NCI-H2171 (cell line): Measurements from ENCODE around the gene MS4A15.
"Not testable (repeated sequence)": the region's sequence is repeated elsewhere in the genome, so short reads cannot be mapped to it uniquely, and the experiment has no call there.

Source experiments
- DNase-seq: peaks from one replicate; lab custom pipeline; 2025; lab: John Stamatoyannopoulos, UW

MS4A15 gene

DNA sequence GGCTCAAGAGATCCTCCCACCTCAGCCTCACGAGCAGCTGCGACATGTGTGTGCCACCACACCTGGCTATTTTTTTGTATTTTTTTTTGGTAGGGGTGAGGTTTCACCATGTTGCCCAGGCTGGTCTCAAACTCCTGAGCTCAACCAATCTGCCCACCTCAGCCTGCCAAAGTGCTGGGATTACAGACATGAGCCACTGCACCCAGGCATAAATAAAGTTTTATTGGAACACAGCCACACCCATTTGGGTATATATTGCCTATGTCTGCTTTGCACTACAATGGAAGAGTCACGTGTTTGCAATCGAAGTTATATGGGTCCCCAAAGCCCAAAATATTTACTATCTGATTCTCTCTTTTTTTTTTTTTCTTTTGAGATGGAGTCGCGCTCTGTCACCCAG is 1.8 kb upstream of the MS4A15 start:
- DNase-seq = no peak

- no peak for DNase-seq
Measured at GRCh38 chr11:60757231-60757800, 649 bp downstream of the MS4A15 start.

DNA sequence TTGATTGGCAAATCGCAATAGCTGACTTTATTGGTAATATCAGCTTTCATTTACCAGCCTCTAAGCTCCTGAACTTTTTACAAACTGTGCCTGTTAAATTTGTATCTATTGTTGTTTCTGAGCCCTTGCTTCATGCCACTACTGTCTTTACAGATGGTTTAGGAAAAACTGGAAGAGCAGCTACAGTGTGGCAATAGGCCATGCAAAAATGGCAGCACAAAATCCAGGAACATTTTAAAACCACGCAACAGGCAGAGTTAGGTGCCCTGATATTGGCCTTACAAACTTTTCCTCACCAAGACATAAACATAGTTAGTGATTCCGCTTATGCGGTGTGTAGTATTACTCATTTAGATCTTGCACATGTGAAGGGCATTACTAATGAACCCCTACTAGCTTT is 2.0 kb downstream of the MS4A15 start:
- not testable (repeated sequence) for DNase-seq

DNA sequence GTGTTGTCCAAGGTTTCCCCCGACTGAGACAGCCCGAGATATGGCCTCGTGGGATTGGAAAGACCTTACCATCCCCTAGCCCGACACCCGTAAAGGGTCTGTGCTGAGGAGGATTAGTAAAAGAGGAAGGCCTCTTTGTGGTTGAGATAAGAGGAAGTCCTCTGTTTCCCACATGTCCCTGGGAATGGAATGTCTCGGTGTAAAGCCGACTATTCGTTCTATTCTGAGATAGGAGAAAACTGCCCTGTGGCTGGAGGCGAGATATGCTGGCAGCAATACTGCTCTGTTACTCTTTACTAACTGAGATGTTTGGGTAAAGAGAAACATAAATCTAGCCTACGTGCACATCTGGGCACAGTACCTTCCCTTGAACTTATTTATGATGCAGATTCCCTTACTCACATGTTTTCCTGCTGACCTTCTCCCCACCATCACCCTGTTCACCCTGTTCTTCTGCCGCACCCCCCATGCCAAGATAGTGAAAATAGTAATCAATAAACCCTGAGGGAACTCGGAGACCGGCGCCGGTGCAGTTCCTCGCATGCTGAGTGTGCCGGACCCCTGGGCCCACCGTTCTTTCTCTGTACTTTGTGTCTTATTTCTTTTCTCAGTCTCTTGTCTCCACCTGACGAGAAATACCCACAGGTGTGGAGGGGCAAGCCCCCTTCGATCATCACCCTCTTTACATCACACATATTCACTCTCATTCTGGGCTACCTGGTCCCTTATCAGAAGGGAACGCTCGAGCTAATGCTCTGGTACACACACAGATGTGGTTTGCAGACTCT is 3.0 kb downstream of the MS4A15 start:
- not testable (repeated sequence) for DNase-seq

DNA sequence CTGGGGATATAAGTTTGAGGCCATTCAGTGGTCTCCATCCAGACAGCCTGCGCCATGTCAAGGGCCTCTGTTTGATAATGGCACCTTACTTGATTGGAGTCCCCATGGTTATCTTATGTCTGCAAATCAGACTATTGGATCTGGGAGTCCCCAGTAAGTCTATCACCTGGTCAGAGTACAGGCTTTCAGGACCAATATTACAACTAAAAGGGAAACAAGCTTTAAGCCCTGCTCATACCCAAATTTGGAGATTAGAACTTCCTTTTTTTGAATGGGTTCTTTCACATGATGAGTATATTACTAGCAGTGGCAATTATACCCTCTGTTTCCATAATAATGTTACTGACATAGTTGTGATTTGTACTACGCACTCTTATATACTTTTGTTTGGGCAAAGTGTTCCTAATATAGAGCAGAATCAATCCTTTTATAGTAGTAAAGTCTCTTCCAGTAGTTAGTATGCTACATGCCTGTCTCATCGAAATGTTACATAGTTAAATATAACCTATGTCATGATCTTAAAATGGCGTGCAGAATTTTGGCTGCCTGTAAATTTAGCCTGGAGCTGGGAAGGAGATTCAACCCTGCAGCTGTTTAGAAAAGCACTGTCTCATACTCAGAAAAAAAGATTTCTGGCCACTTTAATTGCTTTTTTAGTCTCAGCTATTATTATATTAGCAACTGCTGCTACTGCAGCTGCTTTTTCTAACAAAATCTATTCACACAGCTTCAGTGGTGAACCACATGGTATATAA is 4.9 kb downstream of the MS4A15 start:
- no peak for DNase-seq

DNA sequence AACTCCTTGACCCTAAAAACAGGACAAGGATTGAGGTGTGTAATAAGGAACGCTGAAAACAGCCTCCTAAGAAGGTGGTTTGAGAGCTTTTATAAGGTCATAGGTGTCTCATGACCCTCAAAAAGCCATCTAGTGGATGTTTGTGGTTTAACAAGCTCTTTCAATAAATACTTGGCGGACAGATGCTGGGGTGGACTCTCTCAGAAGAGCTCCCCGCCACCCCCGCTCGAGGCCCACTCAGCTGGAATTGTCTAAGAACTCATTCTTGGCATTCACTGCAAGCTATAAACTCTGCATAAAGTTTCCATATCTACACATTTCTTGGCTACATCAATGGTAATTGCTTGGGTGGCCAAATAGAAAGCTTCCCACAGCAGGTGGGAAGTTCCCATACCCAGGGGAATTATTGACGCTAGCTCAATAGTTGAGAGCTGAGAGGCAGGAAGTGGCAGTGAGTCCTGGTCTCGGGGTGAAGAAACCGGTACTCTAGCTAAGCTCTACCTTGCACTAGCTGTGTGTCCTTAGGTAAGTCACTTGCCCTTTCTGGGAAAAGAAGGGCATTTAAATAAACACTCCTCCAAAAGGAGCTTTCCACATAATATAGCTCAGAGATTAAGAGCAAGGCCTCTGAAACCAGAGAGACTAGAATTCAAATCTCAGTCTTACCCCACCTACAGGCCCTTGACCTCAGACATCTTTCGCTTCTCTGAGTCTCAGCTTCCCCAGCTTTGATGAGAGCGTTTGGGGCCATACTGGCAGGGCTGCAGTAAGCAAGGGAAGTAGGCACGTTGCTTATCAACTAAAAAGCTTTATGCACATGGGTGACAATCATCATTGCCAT is 6.4 kb downstream of the MS4A15 start:
- DNase-seq = no peak

GRCh38 chr11:60763692-60764369 is 7.2 kb downstream of the MS4A15 start:
- no peak for DNase-seq

GRCh38 chr11:60764879-60765278 is 8.2 kb downstream of the MS4A15 start:
- DNase-seq = no peak

DNA sequence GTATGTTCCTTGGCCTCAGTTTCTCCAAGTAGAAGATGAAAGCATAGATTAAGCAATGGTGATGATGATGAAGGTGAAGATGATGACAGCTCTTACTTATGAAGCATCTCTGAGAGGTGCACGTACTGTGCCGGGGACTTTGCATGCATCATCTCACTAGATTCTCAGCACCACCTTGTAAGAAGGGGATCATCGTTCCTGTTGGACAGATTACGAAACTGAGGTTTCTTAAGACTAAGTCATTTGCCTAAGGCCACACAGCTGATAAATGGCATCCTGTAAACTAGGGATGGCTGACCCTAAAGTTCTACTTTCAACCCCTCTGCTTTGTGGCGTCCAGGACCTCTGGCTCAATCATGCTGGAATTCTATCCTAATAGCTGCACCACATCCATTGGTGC is 8.7 kb downstream of the MS4A15 start:
- no peak for DNase-seq

- DNase-seq = no peak
Measured at GRCh38 chr11:60766547-60766946, 9.9 kb downstream of the MS4A15 start.

GRCh38 chr11:60767388-60767811 is 10.7 kb downstream of the MS4A15 start:
- no peak for DNase-seq

DNA sequence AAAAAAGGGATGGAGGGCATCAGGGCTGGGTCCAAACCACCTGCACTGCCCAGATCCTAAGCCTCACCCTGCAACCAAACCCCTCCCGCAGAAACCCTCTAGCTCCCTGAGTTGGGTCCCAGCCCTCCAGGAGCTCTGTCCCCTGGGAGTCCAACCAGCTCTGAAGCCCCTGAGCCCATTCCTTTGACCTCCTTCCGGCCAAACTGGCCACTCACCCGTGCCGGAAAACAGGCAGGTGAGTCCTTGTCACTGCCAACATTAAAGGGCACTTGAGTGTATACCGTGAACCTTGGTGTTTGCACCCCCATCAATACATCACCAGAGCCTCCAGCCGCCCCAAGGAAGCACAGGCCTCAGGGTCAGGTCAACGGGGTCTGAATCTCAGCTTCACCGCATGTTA is 11.5 kb downstream of the MS4A15 start:
- DNase-seq = no peak

GRCh38 chr11:60769273-60769672 is 12.6 kb downstream of the MS4A15 start:
- DNase-seq = no peak

GRCh38 chr11:60769811-60770210 is 13.1 kb downstream of the MS4A15 start:
- no peak for DNase-seq

- DNase-seq = no peak
Measured at GRCh38 chr11:60771146-60771545, 14.5 kb downstream of the MS4A15 start.

DNA sequence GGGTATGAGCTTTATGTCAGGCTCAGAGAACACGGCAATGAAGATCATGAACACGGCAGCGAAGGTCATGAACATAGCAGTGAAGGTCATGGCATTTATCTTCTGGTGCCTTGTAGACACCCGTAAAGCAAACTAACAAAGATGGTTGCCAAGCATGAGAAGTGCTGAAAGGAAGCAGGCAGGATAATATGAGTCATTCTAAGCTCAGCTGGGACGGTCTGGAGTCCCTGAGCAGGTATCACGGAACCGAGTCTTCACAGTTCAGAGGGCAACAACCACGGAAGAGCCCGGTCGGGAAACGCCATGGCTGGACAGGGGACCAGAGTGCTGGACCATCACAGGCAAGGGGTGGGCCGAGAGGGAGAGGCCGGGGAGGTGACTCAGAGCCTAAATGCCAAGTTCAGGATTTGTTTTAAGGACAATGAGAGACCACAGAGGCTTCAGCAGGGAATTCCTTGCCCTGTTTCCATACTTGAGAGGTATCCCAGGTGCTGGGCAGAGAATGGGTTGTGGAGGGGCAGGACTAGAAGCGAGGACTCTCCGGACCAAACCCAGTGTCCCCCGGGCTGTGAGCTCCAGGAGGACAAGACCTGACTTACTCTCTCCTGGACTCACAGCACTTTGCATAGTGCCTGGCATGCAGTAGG is 15.3 kb downstream of the MS4A15 start:
- DNase-seq = no peak

DNA sequence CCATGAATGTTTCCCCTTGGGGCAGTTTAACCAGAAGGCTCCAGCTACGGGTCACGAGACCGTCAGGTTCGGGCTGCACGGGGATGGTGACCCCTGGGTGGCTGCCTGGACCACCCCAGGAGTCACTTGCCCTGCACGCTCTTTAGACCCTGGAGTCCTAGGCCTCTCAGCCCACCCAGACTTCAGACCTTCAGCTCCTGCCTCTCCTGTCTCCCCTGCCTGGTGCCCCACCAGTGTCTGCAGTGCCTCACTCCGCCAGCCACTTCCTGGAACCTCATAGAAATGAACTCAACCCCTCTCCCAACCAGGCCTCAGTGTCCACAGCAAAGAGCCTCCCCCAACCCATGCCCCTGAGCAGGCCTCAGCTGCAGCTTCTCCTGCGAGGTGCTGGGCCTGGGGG is 16.0 kb downstream of the MS4A15 start:
- DNase-seq = no peak

GRCh38 chr11:60774726-60775125 is 18.1 kb downstream of the MS4A15 start:
- DNase-seq = no peak

- peak; percentile 95 for DNase-seq
Measured at GRCh38 chr11:60775420-60775961, 18.8 kb downstream of the MS4A15 start.

DNA sequence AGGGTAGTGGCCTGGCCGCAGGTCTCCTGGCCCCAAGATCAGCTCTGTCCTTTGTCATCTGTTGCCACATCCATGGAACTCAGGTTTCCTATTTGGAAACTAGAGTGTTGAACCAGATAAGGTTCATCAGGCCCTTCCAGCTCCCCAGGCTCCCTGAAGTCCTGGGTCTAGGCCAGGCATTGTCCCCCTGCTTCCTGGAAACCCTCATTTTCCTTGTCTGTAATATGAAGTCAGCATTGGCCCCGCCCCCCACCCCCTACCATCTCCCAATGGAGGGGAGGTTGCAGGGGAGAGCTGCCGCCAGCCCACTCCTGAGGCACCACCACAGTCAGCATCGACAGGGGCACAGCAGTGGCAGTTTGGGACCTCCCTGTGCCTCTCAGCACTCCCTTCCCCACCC is 19.5 kb downstream of the MS4A15 start:
- DNase-seq = no peak

DNA sequence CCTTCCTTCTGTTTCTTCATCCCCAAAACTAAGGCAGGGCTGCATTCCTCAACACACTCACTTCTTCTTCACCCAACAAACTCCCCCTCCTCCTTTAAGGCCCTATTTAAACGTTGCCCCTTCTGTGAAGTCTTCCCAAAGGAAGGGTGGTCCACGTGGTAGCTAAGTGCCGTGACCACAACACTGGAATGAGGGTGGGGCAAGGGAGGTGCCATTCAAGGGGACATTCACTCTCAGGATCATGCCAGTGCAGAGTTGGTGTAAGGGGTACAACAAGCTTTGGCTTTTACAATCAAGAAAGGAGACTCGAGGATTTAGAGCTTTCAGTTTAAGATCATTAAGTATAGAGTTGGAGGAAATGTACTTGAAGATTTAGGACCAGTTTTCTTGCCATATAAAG is 20.4 kb downstream of the MS4A15 start:
- DNase-seq = no peak
